HG03196 (cell line): ENCODE data around the gene RAB3D.

Experiments
- ATAC-seq: cut with Tn5 transposase; IDR thresholded peaks from one replicate; pipeline ENCODE4 v1.9.1; 2021; ENCODE audit not compliant: unreplicated experiment

RAB3D gene

DNA sequence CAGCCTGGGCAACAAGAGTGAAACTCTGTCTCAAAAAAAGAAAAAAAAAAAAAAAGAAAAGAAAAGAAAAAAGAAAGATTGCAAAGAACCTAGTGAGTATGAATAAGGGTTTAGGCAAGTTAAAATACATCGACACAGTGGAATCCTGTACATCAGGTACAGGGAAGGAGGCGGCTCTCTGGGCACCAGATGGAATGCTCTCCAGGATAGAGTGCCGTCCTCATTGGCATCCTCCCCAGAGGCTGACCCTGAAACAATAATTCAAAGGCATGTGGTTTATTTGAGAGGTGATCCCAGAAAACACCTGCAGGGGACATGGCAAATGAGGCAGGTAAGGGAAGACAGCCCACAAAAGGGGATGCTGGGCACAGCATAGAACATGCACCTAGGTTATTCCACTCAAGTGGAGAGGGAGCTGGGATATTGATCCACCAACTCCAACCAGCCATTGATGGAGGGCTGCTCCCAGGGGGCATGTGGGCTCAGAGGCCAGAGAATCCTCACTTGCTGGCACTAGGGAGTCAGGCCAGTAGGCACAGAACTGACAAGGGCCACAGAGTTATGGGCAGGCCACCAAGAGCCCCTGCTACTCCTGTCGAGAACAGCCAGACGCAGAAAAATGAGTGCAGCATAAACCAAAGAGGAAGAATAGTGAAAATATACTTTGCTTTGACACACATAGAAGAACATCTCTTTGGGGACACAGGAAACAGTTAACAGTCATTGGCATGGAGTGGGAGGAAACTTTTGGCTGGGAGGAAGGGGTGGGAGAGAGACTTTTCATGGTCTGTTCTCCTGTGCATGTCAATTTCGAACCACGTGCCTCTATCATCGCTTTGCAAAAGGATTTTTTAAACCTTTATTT is 39.3 kb downstream of the RAB3D start:
- ATAC-seq = no peak

DNA sequence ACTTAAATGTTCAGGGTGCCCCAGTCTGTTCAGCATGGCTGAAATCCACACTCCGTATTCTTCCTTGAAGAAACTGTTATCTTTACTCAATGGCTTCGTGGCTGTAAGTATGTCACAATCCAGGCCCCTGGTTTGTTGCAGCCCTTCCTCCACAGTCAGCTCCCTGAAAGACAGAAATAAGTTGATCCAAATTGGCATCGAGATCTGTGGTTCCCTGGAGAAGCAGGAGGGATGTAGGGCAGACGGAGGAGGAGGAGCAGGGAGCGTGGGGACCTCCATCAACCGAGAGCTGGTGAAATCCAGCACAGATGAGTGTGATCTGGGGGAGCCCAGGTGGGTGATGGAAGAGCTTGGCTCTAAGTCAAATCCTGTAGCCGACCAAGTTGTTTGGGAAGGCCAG is 43.2 kb downstream of the RAB3D start:
- no peak for ATAC-seq

DNA sequence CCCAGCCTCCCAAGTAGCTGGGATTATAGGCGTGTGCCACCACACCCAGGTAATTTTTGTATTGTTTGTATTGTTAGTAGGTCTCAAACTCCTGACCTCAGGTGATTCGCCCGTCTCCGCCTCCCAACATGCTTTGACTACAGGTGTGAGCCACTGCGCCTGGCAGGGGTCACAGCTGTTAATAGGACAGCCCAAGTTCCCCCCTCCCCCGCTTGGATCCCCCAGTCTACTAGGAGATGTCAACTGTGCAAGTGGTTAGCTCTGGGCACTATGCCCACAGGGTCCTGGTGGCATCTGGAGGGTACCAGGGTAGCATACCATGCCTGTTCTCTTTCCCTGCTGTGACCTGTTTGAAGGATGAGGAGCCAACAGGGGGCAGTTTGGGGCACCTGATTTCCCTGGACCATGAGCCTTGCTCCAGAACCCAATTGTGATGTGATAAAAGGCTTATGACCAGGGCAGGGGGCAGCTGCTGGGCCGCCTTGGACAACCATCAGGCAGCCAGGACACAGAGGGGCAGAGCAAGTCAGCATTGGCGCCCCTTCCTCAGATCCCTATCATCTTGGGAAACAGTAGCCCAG is 43.7 kb downstream of the RAB3D start, which contains the start of gene TSPAN16:
TSS of gene TSPAN16 (plus strand) at position 496 of the 581 bp plus-strand sequence. CDS start 138 bp downstream, outside the sequence.
- no peak for ATAC-seq

DNA sequence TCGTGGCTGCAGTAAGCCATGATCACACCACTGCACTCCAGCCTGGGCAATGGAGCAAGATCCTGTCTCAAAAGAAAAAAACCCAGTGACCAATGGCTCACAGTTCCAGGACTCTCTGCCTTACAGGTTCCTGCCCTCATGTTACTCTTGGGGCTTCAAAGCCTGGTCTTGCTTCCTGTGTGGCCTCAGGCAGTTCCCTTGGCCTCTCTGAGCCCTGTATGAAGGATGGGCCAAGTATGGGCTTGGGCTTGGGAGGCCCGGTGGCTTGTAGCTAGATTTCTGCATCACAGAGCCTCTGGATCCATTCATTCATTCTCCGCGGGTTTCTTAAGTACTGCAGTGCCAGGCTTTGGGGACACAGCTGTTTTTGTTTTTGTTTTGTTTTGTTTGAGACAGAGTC is 44.3 kb downstream of the RAB3D start:
- no peak for ATAC-seq

DNA sequence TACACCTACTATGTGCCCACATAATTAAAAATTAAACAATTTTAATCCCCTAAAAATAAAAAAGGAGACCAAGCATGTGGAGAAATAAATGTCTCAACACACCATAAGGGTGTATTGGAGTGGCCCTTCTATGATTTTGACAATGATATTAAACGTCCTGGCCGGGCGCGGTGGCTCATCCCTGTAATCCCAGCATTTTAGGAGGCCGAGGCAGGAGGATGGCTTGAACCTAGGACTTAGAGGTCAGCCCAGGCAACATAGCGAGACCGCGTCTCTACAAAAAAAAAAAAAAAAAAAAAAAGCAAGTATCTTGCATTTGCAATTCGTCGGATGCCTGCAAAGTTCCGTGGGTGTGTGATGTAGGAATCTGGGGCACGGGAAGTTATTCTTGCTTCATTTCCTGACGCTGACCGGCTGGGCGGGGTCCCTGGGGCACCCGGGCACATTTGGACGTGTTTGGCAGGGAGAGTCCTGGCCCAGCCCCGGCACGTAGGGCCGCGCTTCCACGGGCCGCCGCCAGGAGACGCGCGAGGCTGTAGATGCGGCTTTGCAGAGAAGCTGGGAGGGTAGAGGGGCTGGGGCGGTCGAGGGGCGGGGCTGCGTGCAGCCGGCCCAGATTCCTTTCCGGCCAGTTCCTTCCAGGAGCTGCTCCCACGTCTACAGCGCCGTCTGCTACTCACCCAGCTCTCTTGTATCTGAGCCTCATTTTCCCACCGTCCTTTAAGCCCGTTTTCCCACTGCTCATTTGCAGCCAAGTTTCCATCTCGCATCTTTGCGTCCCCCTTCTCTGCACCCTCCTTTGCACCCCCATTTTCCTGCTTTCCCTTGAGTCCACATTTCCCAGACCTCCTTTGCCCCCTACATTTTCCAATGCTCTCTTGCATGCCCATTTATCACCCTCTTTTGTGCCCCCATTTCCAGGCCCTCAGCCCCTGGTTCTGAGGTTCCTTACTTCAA is 45.7 kb downstream of the RAB3D start:
- ATAC-seq = no peak

DNA sequence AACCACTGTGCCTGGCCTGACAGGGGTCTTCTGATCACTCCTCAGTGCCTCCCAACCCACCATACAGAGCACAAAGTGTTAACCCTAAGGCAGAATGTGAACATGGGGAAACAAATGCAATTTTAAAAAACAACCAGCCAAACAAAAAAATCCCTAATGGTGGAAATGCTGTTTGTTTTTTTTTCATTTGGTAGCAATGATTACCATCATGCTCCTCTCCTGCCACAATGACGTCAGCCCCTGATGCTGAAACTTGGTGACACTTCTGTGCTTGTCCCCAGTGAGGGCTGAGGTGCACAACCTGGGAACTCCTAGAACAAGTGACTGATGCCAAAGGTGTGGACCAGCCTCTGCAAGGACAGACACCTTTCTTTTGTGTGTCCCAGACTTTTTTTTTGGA is 47.5 kb downstream of the RAB3D start:
- no peak for ATAC-seq

DNA sequence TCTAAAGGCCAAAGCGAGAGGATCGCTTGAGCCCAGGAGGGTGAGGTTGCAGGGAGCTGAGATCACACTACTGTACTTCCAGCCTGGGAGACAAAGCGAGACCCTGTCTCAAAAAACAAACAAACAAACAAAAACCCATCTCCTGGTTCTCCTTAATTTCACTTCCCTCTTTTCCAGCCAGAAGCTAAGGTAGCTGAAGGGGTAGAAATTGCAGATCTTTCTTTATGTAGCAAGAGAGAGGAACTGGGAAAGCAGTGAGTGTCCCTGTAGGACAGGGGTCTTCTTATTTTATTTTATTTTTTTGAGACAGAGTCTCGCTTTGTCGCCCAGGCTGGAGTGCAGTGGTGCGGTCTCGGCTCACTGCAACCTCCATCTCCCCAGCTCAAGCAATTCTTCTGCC is 48.0 kb downstream of the RAB3D start:
- no peak for ATAC-seq

DNA sequence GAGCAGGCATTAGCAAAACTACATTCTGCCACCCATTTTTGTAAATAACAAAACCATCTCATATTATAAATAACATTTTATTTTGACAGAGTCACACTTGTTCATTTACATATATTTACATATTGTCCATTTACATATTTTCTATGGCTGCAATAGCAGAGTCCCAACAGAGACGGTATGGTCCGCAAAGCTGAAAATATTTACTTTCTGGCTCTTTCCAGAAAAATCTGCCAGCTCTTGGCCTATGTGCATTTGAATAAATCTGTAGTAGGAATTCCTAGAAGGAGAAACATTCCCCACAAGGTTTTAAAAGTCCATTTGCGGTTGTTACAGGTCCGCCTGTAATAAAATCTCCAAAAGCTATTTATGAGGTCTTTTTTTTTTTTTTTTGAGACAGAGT is 49.2 kb downstream of the RAB3D start:
- ATAC-seq = no peak

DNA sequence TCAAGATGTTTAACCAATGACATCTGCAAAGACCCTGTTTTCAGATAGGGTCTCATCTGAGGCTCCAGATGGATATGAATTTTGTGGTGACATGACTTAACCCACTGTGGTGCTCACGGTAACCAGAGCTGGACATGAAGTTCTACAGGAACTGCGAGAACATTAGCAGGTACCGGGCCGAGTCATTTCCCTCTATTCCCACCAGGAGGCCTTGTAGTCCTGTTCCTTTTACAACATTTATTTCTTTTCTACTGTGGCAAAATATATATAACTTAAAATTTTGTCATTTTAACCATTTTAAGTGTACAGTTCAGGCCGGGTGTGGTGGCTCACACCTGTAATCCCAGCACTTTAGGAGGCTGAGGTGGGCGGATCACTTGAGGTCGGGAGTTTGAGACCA is 51.1 kb downstream of the RAB3D start:
- no peak for ATAC-seq

DNA sequence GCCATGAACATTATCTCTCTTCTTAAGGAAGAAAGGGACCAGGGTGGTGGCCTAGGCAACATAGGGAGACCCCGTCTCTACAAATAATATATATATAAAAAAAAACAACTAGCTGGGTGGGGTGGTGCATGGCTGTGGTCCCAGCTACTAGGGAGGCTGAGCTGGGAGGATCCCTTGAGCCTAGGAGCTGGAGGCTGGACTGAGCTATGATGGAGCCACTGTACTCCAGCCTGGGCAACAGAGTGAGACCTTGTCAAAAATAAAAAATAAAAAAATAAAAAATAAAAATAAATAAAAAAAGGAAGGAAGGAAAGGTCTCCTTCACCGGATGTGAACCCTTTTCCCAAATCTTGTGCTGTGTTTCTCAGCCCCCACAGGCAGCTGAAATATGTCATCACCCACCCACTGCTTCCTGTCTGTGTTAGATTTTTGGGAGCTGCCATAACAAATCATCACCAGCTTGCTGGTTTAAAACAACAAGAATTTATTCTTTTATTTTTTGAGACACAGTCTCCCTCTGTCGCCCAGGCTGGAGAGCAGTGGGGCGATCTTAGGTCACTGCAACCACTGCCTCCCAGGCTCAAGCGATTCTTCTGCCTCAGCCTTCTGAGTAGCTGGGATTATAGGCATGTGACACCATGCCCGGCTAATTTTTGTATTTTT is 53.0 kb downstream of the RAB3D start:
- ATAC-seq = no peak

DNA sequence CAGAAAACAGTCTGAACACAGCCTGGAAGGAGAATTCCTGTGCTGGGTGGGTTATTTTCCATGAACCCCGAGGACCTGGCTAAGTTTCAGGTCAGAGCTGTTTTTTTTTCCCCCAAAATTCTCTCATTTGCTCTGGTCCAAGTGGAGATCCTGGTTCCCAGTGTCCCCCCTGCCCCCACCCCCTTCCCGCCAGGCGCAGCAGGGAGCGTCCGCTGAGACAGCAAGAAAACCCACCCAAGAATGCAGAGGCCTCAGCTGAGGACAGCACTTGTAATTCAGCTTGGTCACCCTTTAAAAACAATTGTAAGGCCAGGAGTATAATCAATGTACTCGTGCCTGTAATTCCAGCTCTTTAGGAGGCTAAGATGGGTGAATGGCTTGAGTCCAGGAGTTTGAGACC is 54.9 kb downstream of the RAB3D start:
- ATAC-seq = no peak

DNA sequence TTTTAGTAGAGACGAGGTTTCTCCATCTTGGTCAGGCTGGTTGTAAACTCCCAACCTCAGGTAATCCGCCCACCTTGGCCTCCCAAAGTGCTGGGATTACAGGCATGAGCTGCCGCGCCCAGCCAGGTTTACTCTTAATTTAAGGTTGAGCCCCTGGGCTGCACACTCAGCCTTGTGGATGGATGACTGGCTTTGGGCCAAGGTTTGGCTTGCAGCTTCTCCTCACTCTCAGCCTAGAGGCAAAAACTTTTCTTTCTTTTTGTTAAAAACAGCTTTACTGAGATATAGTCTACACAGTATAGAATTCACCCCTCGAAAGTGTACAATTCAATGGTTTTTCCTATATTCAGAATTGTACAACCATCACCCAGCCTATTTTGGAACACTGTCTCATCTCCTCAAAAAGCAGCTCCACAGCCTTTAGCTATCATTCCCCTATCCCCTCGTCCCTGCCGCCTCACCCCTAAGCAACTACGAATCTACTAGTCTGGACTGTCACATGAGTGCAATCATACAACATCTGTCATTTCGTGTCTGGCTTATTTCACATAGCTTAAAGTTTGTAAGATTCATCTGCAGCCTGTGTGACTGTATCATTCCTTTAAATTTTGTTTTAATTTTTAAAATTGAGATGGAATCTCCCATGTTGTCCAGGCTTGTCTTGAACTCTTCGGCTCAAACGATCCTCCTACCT is 58.0 kb downstream of the RAB3D start:
- no peak for ATAC-seq

DNA sequence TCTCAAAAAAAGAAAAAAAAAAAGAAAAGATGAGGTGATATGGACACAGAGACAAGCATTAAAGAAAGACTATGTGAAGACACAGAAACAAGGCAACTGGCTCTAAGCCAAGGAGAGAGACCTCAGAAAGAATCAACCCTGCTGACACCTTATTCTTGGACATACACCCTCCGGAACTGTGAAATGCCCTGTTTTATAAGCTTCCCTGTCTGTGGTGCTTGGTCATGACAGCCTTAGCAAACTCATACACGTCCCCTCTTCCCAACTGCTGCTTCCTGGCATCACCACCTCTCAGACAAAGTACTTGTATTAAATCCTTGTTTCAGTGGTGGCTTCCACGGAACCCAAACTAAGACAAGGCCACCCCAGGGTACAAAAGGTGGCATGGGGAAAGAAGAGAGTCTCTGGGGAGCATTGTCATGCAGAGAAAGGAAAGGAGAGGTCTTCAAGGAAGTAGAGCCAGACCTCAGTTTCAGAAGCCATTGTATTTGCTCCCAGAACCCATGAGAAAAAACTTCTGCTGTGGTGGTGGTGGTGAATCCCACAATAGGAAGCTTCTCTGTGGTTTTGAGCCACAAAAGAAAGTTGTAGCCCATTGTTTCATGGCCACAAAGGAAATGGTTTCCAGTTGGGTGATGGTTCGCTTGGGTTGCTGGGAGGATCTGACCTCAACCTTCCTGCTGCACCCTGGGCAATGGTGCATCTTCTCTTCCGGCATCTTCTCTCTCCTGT is 59.8 kb downstream of the RAB3D start:
- ATAC-seq = no peak

DNA sequence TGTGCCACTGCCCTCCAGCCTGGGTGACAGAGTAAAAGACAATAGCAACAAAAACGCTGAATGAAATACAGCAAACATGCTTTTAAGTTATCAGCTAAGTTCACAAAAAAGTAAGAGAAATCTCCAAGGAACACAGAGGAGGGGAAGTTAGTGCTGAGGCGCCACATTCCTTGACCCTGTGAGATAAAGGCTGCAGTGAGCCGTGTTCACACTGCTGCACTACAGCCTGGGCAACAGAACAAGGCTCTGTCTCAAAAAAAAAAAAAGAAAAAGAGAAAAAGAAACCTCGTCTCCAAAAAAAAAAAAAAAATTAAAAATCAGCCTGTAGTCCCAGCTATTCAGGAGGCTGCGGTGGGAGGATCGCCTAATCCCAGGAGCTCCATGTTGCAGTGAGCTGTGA is 60.8 kb downstream of the RAB3D start:
- no peak for ATAC-seq

DNA sequence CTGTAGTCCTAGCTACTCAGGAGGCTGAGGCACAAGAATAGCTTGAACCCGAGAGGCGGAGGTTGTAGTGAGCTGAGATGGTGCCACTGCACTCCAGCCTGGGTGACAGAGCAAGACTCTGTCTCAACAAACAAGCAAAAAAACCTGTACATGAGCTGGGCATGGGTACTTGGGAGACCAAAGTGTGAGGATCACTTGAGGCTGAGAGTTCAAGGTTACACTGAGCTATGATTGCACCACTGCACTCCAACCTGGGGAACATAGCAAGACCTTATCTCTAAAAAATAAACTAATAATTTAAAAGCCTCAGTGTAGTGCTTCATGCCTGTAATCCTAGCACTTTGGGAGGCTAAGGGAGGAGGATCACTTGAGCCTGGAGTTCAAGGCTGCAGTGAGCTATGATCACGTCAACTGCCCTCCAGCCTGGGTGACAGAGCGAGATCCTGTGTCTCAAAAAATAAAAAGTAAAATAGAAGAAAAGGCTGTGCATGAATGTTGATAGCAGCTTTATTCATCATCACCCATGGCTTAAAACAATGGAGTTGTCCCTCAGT is 64.8 kb downstream of the RAB3D start:
- ATAC-seq = no peak

DNA sequence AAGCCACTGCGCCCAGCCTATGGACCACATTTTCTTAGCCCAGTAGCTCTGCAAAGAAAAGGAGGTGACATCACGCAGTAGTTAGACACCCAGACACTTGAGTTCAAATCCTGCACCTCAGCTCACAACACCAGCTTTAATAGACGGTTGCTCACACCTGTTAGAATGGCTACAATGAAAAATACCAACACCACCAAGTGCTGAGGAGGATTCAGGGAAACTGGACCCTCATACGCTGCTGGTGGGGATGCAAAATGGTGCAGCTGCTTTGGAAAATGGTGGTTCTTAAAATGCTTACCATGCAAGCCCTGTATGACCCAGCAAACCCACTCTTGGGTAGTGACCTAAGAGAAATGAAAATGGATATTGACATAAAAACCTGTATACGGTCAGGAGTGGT is 65.5 kb downstream of the RAB3D start:
- ATAC-seq = no peak

DNA sequence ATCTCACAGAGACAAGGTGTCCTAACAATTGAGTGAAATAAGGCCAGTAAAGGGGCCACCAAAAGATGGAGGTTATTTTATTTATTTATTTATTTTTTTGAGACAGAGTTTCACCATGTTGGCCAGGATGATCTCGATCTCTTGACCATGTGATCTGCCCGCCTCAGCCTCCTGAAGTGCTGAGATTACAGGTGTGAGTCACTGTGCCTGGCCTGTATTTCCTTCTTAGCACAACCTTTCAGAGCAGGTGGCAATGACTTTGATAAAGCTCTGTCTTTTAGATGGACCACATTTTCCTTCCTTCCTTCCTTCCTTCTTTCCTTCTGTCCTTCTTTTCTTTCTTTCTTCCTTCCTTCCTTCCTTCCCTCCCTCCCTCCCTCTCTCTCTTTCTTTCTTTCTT is 66.2 kb downstream of the RAB3D start:
- ATAC-seq = no peak
